ENCODE data around the gene OR2F2. TPM values are rescaled to one million over a fixed set of nuclear protein-coding genes. Genes with fewer than 3 reads are reported as not detected.

OR2F2 gene
- total RNA-seq: under 1 TPM in 4 of 8 experiments, not detected in 4; 0.17 to 0.52 (median 0.35) TPM

- ATAC-seq (replicated peaks in 6 of 8): no peak
- H3K4me3 ChIP-seq: no peak within 1 kb of the TSS
- no peak within 1 kb of the TSS for H3K27ac ChIP-seq
- 0 to 90% (median 30%) methylated on average over 1 to 3 of the region's 3 CpGs; no CpG with 5 or more reads in 3 of the 10 experiments for WGBS, 10 experiments
- H3K4me1 ChIP-seq (replicated peaks in 1 of 2): no peaks in the 10 kb centered on the region
- in situ Hi-C loops (cut with MboI; ENCODE audit: low pct_unique_long_range_greater_than_20kb in 2 of 9, low sequenced_read_pairs in 9 of 9, unreplicated experiment in 9 of 9): no loop called here
Observed at GRCh38 chr7:143934526-143935325, at the start of gene OR2F2. TSS of gene OR2F2 (plus strand) at chr7:143935233. CDS start at chr7:143935233, 0 bp downstream.

- Histone ChIP-seq H3K4me3 (no peak overlapping the region), H3K27ac (no peak overlapping the region), H3K4me1 (replicated peaks in 1 of 2) (peaks cover 0 to 18% of the 10 kb centered on the region in 2 donors)
- 62 to 100% (median 91%) methylated on average over 1 to 3 of the region's 3 CpGs; no CpG with 5 or more reads in 1 of the 10 experiments for WGBS, 10 experiments
- in situ Hi-C loops (cut with MboI; ENCODE audit: low pct_unique_long_range_greater_than_20kb in 2 of 9, low sequenced_read_pairs in 9 of 9, unreplicated experiment in 9 of 9): no loop called here
- no peak for ATAC-seq (replicated peaks in 6 of 8)
Observed at GRCh38 chr7:143885951-143886350, 49.1 kb upstream of the OR2F2 start.

GRCh38 chr7:143886826-143887477, 48.1 kb upstream of the OR2F2 start:
- peaks cover 0 to 10% of the 10 kb centered on the region in 2 donors for H3K4me1 ChIP-seq (replicated peaks in 1 of 2)
- in situ Hi-C loops (cut with MboI; ENCODE audit: low pct_unique_long_range_greater_than_20kb in 2 of 9, low sequenced_read_pairs in 9 of 9, unreplicated experiment in 9 of 9): no loop called here
- 75 to 100% (median 96%) methylated on average over 3 to 6 of the region's 6 CpGs for WGBS, 10 experiments
- H3K27ac ChIP-seq: no peak overlapping the region
- H3K4me3 ChIP-seq: no peak overlapping the region
- no peak for ATAC-seq (replicated peaks in 6 of 8)

- Histone ChIP-seq H3K4me1 (replicated peaks in 1 of 2) (peaks cover 0 to 2% of the 10 kb centered on the region in 2 donors), H3K4me3 (no peak overlapping the region), H3K27ac (no peak overlapping the region)
- ATAC-seq (replicated peaks in 6 of 8): no peak
- in situ Hi-C loops (cut with MboI; ENCODE audit: low pct_unique_long_range_greater_than_20kb in 2 of 9, low sequenced_read_pairs in 9 of 9, unreplicated experiment in 9 of 9): no loop called here
- 86 to 100% (median 93%) methylated on average over 2 of the region's 2 CpGs for WGBS, 10 experiments
Observed at GRCh38 chr7:143889068-143889467, 46.0 kb upstream of the OR2F2 start.

- WGBS, 10 experiments: 83 to 100% (median 93%) methylated on average over 1 to 2 of the region's 2 CpGs; no CpG with 5 or more reads in 1 of the 10 experiments
- no peak for ATAC-seq (replicated peaks in 6 of 8)
Observed at GRCh38 chr7:143890558-143890957, 44.5 kb upstream of the OR2F2 start.

GRCh38 chr7:143891457-143891856, 43.6 kb upstream of the OR2F2 start:
- 68 to 100% (median 91%) methylated on average over 1 to 2 of the region's 2 CpGs for WGBS, 10 experiments
- no peak for ATAC-seq (replicated peaks in 6 of 8)
- H3K4me1 ChIP-seq (replicated peaks in 1 of 2): no peaks in the 10 kb centered on the region
- H3K4me3 ChIP-seq: no peak overlapping the region
- no peak overlapping the region for H3K27ac ChIP-seq
- in situ Hi-C loops (cut with MboI; ENCODE audit: low pct_unique_long_range_greater_than_20kb in 2 of 9, low sequenced_read_pairs in 9 of 9, unreplicated experiment in 9 of 9): no loop called here

More at GRCh38 chr7:143890558-143890957, 44.5 kb upstream of the OR2F2 start:
- no peaks in the 10 kb centered on the region for H3K4me1 ChIP-seq (replicated peaks in 1 of 2)
- H3K4me3 ChIP-seq: no peak overlapping the region
- in situ Hi-C loops (cut with MboI; ENCODE audit: low pct_unique_long_range_greater_than_20kb in 2 of 9, low sequenced_read_pairs in 9 of 9, unreplicated experiment in 9 of 9): no loop called here
- H3K27ac ChIP-seq: no peak overlapping the region

- H3K4me1 ChIP-seq (replicated peaks in 1 of 2): no peaks in the 10 kb centered on the region
- in situ Hi-C loops (cut with MboI; ENCODE audit: low pct_unique_long_range_greater_than_20kb in 2 of 9, low sequenced_read_pairs in 9 of 9, unreplicated experiment in 9 of 9): no loop called here
- peak in 3 of 8 experiments; percentile 62 to 97 (median 94) for ATAC-seq (replicated peaks in 6 of 8)
- no peak overlapping the region for H3K4me3 ChIP-seq
- 45 to 100% (median 84%) methylated on average over 1 to 5 of the region's 5 CpGs; no CpG with 5 or more reads in 1 of the 10 experiments for WGBS, 10 experiments
- no peak overlapping the region for H3K27ac ChIP-seq
Observed at GRCh38 chr7:143892527-143893300, 42.3 kb upstream of the OR2F2 start.

GRCh38 chr7:143896667-143897066, 38.4 kb upstream of the OR2F2 start:
- H3K4me1 ChIP-seq (replicated peaks in 1 of 2): peaks cover 9 to 15% of the 10 kb centered on the region in 2 donors
- no peak for ATAC-seq (replicated peaks in 6 of 8)
- H3K27ac ChIP-seq: no peak overlapping the region
- H3K4me3 ChIP-seq: no peak overlapping the region
- in situ Hi-C loops (cut with MboI; ENCODE audit: low pct_unique_long_range_greater_than_20kb in 2 of 9, low sequenced_read_pairs in 9 of 9, unreplicated experiment in 9 of 9): no loop called here

GRCh38 chr7:143898810-143899209, 36.2 kb upstream of the OR2F2 start:
- H3K27ac ChIP-seq: no peak overlapping the region
- no peak overlapping the region for H3K4me3 ChIP-seq
- in situ Hi-C loops (cut with MboI; ENCODE audit: low pct_unique_long_range_greater_than_20kb in 2 of 9, low sequenced_read_pairs in 9 of 9, unreplicated experiment in 9 of 9): no loop called here
- H3K4me1 ChIP-seq (replicated peaks in 1 of 2): peaks cover 9 to 15% of the 10 kb centered on the region in 2 donors
- WGBS, 10 experiments: 86 to 100% (median 100%) methylated on average over 1 of the region's 1 CpG; no CpG with 5 or more reads in 4 of the 10 experiments
- no peak for ATAC-seq (replicated peaks in 6 of 8)

- peak overlapping the region; percentile 13 to 59 for H3K27ac ChIP-seq
- peak overlapping the region; percentile 75 to 99 (median 80) for H3K4me3 ChIP-seq
- WGBS, 10 experiments: 13 to 100% (median 34%) methylated on average over 1 to 5 of the region's 5 CpGs; no CpG with 5 or more reads in 2 of the 10 experiments
- H3K4me1 ChIP-seq (replicated peaks in 1 of 2): peaks cover 9 to 15% of the 10 kb centered on the region in 2 donors
- in situ Hi-C loops (cut with MboI; ENCODE audit: low pct_unique_long_range_greater_than_20kb in 2 of 9, low sequenced_read_pairs in 9 of 9, unreplicated experiment in 9 of 9): loop anchor here in 1 of 9 experiments (25.0 kb wide), 1 partner anchor 112 kb away; the partner anchor contains the start of gene OR6B1
- peak in 3 of 8 experiments; percentile 4 to 6 (median 4) for ATAC-seq (replicated peaks in 6 of 8)
Observed at GRCh38 chr7:143900230-143900766, 34.7 kb upstream of the OR2F2 start.

GRCh38 chr7:143901332-143901667, 33.7 kb upstream of the OR2F2 start:
- Histone ChIP-seq H3K4me1 (replicated peaks in 1 of 2) (peaks cover 9 to 15% of the 10 kb centered on the region in 2 donors), H3K27ac (peak overlapping the region; percentile 84 to 85), H3K4me3 (peak overlapping the region; percentile 75 to 99 (median 80))
- ATAC-seq (replicated peaks in 6 of 8): peak; percentile 22 to 50 (median 38)
- in situ Hi-C loops (cut with MboI; ENCODE audit: low pct_unique_long_range_greater_than_20kb in 2 of 9, low sequenced_read_pairs in 9 of 9, unreplicated experiment in 9 of 9): loop anchor here in 1 of 9 experiments (25.0 kb wide), 1 partner anchor 111 kb away; the partner anchor contains the start of gene OR6B1
- WGBS, 10 experiments: 0% methylated on average over 1 to 7 of the region's 14 CpGs; no CpG with 5 or more reads in 4 of the 10 experiments

- Histone ChIP-seq H3K27ac (peak within 1 kb of the TSS; percentile 84 to 85), H3K4me1 (replicated peaks in 1 of 2) (peaks cover 9 to 15% of the 10 kb centered on the region in 2 donors), H3K4me3 (peak within 1 kb of the TSS; percentile 75 to 99 (median 80))
- in situ Hi-C loops (cut with MboI; ENCODE audit: low pct_unique_long_range_greater_than_20kb in 2 of 9, low sequenced_read_pairs in 9 of 9, unreplicated experiment in 9 of 9): loop anchor here in 1 of 9 experiments (25.0 kb wide), 1 partner anchor 111 kb away; the partner anchor contains the start of gene OR6B1
- ATAC-seq (replicated peaks in 6 of 8): peak; percentile 93 to 95 (median 94)
- WGBS, 10 experiments: 0% methylated on average over 3 to 5 of the region's 50 CpGs; no CpG with 5 or more reads in 6 of the 10 experiments
Observed at GRCh38 chr7:143901668-143902331, 33.2 kb upstream of the OR2F2 start, which contains the start of gene TCAF1. TSS of gene TCAF1 (minus strand) at chr7:143902176. CDS start at chr7:143876608, 25,568 bp downstream.

All from motor neuron (in vitro differentiated cells).